Measurements from ENCODE around the gene PSAP.

DNA sequence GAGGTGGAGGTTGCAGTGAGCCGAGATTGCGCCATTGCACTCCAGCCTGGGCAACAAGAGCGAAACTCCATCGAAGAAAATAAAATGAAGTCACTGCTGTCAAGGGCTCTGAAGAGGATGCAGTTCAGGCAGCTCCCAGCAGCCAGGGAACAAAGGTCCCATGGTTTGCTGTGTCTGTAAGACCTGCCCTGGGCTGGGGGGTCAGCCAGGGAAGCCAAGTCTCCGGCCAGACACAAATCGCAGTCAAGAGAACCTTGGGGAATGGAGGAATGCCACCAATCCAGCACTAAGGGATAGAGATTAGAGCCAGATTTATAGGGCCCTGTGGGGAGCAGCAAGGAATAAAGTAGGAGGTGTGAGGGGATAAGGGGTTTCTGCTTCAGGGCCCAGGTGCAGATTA is 48.8 kb downstream of the PSAP start:
- TF ChIP-seq, protein P1, sequence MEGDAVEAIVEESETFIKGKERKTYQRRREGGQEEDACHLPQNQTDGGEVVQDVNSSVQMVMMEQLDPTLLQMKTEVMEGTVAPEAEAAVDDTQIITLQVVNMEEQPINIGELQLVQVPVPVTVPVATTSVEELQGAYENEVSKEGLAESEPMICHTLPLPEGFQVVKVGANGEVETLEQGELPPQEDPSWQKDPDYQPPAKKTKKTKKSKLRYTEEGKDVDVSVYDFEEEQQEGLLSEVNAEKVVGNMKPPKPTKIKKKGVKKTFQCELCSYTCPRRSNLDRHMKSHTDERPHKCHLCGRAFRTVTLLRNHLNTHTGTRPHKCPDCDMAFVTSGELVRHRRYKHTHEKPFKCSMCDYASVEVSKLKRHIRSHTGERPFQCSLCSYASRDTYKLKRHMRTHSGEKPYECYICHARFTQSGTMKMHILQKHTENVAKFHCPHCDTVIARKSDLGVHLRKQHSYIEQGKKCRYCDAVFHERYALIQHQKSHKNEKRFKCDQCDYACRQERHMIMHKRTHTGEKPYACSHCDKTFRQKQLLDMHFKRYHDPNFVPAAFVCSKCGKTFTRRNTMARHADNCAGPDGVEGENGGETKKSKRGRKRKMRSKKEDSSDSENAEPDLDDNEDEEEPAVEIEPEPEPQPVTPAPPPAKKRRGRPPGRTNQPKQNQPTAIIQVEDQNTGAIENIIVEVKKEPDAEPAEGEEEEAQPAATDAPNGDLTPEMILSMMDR (conservative IDR thresholded peaks at IDR 0.05; ENCODE audit: low read depth in 2 of 2): no peak
- TF ChIP-seq NANOG (IDR thresholded peaks at IDR 0.05; ENCODE audit: borderline replicate concordance) (no peak), EZH2 (IDR thresholded peaks at IDR 0.05; ENCODE audit: low read depth, unreplicated experiment) (no peak), EZH2phosphoT487 (IDR thresholded peaks at IDR 0.05; ENCODE audit: unreplicated experiment) (no peak), POLR2AphosphoS5 (IDR thresholded peaks at IDR 0.05; ENCODE audit: low read depth) (no peak), STAT1 (IDR thresholded peaks at IDR 0.05; ENCODE audit: unreplicated experiment) (no peak)
- TF ChIP-seq, protein P2, sequence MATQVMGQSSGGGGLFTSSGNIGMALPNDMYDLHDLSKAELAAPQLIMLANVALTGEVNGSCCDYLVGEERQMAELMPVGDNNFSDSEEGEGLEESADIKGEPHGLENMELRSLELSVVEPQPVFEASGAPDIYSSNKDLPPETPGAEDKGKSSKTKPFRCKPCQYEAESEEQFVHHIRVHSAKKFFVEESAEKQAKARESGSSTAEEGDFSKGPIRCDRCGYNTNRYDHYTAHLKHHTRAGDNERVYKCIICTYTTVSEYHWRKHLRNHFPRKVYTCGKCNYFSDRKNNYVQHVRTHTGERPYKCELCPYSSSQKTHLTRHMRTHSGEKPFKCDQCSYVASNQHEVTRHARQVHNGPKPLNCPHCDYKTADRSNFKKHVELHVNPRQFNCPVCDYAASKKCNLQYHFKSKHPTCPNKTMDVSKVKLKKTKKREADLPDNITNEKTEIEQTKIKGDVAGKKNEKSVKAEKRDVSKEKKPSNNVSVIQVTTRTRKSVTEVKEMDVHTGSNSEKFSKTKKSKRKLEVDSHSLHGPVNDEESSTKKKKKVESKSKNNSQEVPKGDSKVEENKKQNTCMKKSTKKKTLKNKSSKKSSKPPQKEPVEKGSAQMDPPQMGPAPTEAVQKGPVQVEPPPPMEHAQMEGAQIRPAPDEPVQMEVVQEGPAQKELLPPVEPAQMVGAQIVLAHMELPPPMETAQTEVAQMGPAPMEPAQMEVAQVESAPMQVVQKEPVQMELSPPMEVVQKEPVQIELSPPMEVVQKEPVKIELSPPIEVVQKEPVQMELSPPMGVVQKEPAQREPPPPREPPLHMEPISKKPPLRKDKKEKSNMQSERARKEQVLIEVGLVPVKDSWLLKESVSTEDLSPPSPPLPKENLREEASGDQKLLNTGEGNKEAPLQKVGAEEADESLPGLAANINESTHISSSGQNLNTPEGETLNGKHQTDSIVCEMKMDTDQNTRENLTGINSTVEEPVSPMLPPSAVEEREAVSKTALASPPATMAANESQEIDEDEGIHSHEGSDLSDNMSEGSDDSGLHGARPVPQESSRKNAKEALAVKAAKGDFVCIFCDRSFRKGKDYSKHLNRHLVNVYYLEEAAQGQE (IDR thresholded peaks at IDR 0.05; ENCODE audit: unreplicated experiment): no peak
